Adrenal gland (tissue), 5 donors: ENCODE results near the gene PARD3B.

Source experiments
- POLR2A ChIP-seq, 2 donors: fragments of 450-650 bp; IDR thresholded peaks; one replicate each; pipeline ENCODE4 v1.6.1; 2017; ENCODE audit warnings: antibody characterized with exemption in 2 of 2, mild to moderate bottlenecking in 2 of 2, moderate library complexity in 1 of 2
- TF ChIP-seq, protein P1 (sequence below), 6 experiments: fragments of 450-650 bp in 4 of 6; fragments of 200-600 bp in 2 of 6; sonication (generic) in 1 of 6; IDR thresholded peaks; 1 replicate in 5 of 6; 2 replicates in 1 of 6; pipeline versions ENCODE4 v1.5.1 to v1.8.0; 2016 to 2021; ENCODE audit warnings: antibody characterized with exemption in 6 of 6, mild to moderate bottlenecking in 2 of 6, moderate library complexity in 1 of 6
- donor health status: DM: no; HTN: no; CAD: no.

DNA sequence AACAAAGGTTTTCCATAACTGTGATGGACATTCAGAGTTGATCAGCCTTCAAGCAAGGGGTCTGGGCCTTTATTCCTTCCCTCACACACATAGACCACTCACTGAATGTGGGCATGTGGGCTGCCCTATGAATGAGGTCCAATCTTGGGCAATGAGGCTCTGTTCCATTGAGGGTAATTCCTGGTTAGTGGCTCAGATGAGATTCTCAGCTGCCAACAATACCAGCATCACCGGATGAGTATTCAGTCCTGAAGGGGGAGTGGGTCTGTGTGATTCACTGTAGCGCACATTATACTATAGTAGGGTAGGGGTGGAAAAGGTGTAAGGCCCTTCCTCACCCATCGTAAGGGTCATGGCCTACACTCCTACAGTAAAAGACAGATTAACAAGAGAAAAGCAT is 9.9 kb upstream of the PARD3B start:
- TF ChIP-seq POLR2A (IDR thresholded peaks at IDR 0.05), result no peak
- TF ChIP-seq, protein P1, sequence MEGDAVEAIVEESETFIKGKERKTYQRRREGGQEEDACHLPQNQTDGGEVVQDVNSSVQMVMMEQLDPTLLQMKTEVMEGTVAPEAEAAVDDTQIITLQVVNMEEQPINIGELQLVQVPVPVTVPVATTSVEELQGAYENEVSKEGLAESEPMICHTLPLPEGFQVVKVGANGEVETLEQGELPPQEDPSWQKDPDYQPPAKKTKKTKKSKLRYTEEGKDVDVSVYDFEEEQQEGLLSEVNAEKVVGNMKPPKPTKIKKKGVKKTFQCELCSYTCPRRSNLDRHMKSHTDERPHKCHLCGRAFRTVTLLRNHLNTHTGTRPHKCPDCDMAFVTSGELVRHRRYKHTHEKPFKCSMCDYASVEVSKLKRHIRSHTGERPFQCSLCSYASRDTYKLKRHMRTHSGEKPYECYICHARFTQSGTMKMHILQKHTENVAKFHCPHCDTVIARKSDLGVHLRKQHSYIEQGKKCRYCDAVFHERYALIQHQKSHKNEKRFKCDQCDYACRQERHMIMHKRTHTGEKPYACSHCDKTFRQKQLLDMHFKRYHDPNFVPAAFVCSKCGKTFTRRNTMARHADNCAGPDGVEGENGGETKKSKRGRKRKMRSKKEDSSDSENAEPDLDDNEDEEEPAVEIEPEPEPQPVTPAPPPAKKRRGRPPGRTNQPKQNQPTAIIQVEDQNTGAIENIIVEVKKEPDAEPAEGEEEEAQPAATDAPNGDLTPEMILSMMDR (IDR thresholded peaks at IDR 0.05), result no peak
